Astrocyte (in vitro differentiated cells and primary cell): ENCODE results near the gene ANK3. TPM values are rescaled to one million over a fixed set of nuclear protein-coding genes. Genes with fewer than 3 reads are reported as not detected.

Source experiments
- DNase-seq: peaks from one replicate; pipeline ENCODE4 v3.0.0-alpha.2; 2010; ENCODE audit warnings: low read depth
- FAIRE-seq: peaks from 2 replicates; lab custom pipeline; 2011; peaks lifted over from hg19 to GRCh38; lab: Jason Lieb, UNC
- H2AFZ ChIP-seq: 2 replicates; pipeline ENCODE4 v1.6.0; 2012; ENCODE audit warnings: low read depth, low read length, inconsistent platforms
- H3K27ac ChIP-seq: 2 replicates; pipeline ENCODE4 v1.5.1; 2011; ENCODE audit warnings: low read depth, low read length, inconsistent platforms
- H3K27me3 ChIP-seq: 2 replicates; pipeline ENCODE4 v1.6.0; 2011; ENCODE audit warnings: low read length, inconsistent platforms; ENCODE audit not compliant: insufficient read depth
- H3K36me3 ChIP-seq: 2 replicates; pipeline ENCODE4 v1.5.1; 2011; ENCODE audit warnings: low read length, inconsistent platforms; ENCODE audit not compliant: insufficient read depth
- H3K4me1 ChIP-seq: 2 replicates; pipeline ENCODE4 v1.5.1; 2011; ENCODE audit warnings: low read length, inconsistent platforms; ENCODE audit not compliant: insufficient read depth
- H3K4me2 ChIP-seq: 2 replicates; pipeline ENCODE4 v1.6.0; 2012; ENCODE audit warnings: low read length, inconsistent platforms
- H3K4me3 ChIP-seq: 2 replicates; pipeline ENCODE4 v1.5.1; 2011; ENCODE audit warnings: low read depth, mild to moderate bottlenecking, low read length, inconsistent platforms; ENCODE audit not compliant: insufficient read depth
- H3K79me2 ChIP-seq: 2 replicates; pipeline ENCODE4 v1.6.0; 2012; ENCODE audit warnings: mild to moderate bottlenecking, low read length, inconsistent platforms; ENCODE audit not compliant: insufficient read depth
- H3K9ac ChIP-seq: 2 replicates; pipeline ENCODE4 v1.6.0; 2012; ENCODE audit warnings: mild to moderate bottlenecking, low read length, inconsistent platforms
- H3K9me3 ChIP-seq: 2 replicates; pipeline ENCODE4 v1.5.1; 2012; ENCODE audit warnings: low read depth, mild to moderate bottlenecking, low read length, inconsistent platforms; ENCODE audit not compliant: insufficient read depth
- H4K20me1 ChIP-seq: 2 replicates; pipeline ENCODE4 v1.6.0; 2012; ENCODE audit warnings: low read length, inconsistent platforms; ENCODE audit not compliant: insufficient read depth
- H3K27ac Mint-ChIP-seq: one replicate; pipeline ENCODE4 v1.8.0; 2021; ENCODE audit warnings: mild to moderate bottlenecking, mixed read lengths; ENCODE audit not compliant: unreplicated experiment
- H3K27me3 Mint-ChIP-seq: one replicate; pipeline ENCODE4 v1.8.0; 2021; ENCODE audit warnings: low read depth, mixed read lengths; ENCODE audit not compliant: unreplicated experiment
- H3K36me3 Mint-ChIP-seq: one replicate; pipeline ENCODE4 v1.8.0; 2021; ENCODE audit warnings: low read depth, mixed read lengths; ENCODE audit not compliant: unreplicated experiment
- H3K4me1 Mint-ChIP-seq: one replicate; pipeline ENCODE4 v1.8.0; 2021; ENCODE audit warnings: low read depth, mixed read lengths; ENCODE audit not compliant: unreplicated experiment
- H3K4me3 Mint-ChIP-seq: one replicate; pipeline ENCODE4 v1.8.0; 2021; ENCODE audit warnings: mild to moderate bottlenecking, moderate library complexity, mixed read lengths; ENCODE audit not compliant: unreplicated experiment
- H3K9me3 Mint-ChIP-seq: one replicate; pipeline ENCODE4 v1.8.0; 2021; ENCODE audit warnings: mild to moderate bottlenecking, mixed read lengths; ENCODE audit not compliant: unreplicated experiment
- EZH2 ChIP-seq: IDR thresholded peaks from 2 replicates; pipeline ENCODE4 v1.6.1; 2012; ENCODE audit warnings: mild to moderate bottlenecking, low read length, inconsistent platforms; ENCODE audit not compliant: insufficient read depth
- total RNA-seq: library from RNA; stranded (reverse); gene quantifications from 2 replicates; pipeline ENCODE4 v1.2.1, GENCODE V29; 2021
- TF ChIP-seq, protein P1 (sequence below): IDR thresholded peaks from 2 replicates; pipeline ENCODE4 v1.5.1; 2011; ENCODE audit warnings: low read depth, mild to moderate bottlenecking, inconsistent platforms, low read length, moderate library complexity; ENCODE audit not compliant: insufficient read depth

Gene ANK3
- total RNA-seq, 1 donor from 2014 or later: 21.1 TPM

DNA sequence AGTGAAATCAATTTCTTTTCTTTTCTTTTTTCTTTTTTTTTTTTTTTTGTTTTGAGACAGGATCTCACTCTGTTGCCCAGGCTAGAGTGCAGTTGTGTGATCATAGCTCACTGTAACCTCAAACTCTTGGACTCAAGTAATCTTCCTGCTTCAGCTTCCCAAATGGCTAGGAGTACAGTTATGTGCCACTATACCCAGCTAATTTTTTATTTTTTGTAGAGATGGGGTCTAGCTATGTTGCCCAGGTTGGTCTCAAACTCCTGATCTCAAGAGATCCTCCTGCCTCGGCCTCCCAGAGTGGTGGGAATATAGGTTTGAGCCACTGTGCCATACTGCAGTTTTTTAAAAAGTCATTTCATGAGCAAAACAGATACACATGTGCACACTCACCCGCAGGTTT, 79.8 kb downstream of the ANK3 start:
- Histone ChIP-seq H3K9me3 (no peaks in the 10 kb centered on the region), H3K36me3 (no peaks in the 10 kb centered on the region), H3K4me1 (peaks cover 35% of the 10 kb centered on the region), H3K79me2 (no peaks in the 10 kb centered on the region), H3K27ac (no peak overlapping the region), H3K9ac (no peak overlapping the region), H2AFZ (no peak overlapping the region), H3K4me3 (no peak overlapping the region), H4K20me1 (no peaks in the 10 kb centered on the region), H3K4me2 (no peak overlapping the region), H3K27me3 (no peaks in the 10 kb centered on the region)
- H3K4me1 Mint-ChIP-seq: peaks cover 30% of the 10 kb centered on the region
- H3K36me3 Mint-ChIP-seq: no peaks in the 10 kb centered on the region
- TF ChIP-seq, protein P1, sequence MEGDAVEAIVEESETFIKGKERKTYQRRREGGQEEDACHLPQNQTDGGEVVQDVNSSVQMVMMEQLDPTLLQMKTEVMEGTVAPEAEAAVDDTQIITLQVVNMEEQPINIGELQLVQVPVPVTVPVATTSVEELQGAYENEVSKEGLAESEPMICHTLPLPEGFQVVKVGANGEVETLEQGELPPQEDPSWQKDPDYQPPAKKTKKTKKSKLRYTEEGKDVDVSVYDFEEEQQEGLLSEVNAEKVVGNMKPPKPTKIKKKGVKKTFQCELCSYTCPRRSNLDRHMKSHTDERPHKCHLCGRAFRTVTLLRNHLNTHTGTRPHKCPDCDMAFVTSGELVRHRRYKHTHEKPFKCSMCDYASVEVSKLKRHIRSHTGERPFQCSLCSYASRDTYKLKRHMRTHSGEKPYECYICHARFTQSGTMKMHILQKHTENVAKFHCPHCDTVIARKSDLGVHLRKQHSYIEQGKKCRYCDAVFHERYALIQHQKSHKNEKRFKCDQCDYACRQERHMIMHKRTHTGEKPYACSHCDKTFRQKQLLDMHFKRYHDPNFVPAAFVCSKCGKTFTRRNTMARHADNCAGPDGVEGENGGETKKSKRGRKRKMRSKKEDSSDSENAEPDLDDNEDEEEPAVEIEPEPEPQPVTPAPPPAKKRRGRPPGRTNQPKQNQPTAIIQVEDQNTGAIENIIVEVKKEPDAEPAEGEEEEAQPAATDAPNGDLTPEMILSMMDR: no peak
- DNase-seq (no peak), FAIRE-seq (no peak)
- H3K27ac Mint-ChIP-seq: no peak overlapping the region
- no peaks in the 10 kb centered on the region for H3K9me3 Mint-ChIP-seq
- no peaks in the 10 kb centered on the region for H3K27me3 Mint-ChIP-seq
- H3K4me3 Mint-ChIP-seq: no peak overlapping the region

DNA sequence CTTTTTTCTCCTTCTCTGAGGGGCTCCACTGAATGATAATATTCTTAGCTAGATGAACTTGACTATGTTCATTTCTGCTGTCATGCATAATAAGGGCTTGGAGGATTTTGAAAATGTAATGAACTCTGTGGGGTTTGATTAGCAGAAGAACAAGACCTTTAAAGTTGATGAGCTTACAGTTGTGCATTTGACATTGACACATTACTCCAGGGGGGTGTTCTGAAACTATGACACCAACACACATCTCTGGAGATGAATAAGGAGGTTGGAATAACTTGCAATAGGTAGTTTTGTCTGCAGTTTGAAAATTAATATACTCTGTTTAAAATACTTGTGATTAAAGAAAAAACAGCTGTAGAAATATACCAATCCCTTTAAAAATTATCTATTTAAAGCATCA, 80.3 kb downstream of the ANK3 start:
- no peaks in the 10 kb centered on the region for H3K9me3 ChIP-seq
- H3K27ac ChIP-seq: no peak overlapping the region
- no peak overlapping the region for H2AFZ ChIP-seq
- FAIRE-seq (no peak), DNase-seq (no peak)
- no peaks in the 10 kb centered on the region for H3K27me3 Mint-ChIP-seq
- no peak overlapping the region for H3K9ac ChIP-seq
- H3K4me1 ChIP-seq: peaks cover 33% of the 10 kb centered on the region
- H3K79me2 ChIP-seq: no peaks in the 10 kb centered on the region
- no peak overlapping the region for H3K4me2 ChIP-seq
- no peak overlapping the region for H3K4me3 Mint-ChIP-seq
- H3K36me3 ChIP-seq: no peaks in the 10 kb centered on the region
- TF ChIP-seq, protein P1: no peak
- no peak for TF ChIP-seq EZH2
- peaks cover 29% of the 10 kb centered on the region for H3K4me1 Mint-ChIP-seq
- no peaks in the 10 kb centered on the region for H4K20me1 ChIP-seq
- H3K9me3 Mint-ChIP-seq: no peaks in the 10 kb centered on the region
- H3K4me3 ChIP-seq: no peak overlapping the region
- H3K27ac Mint-ChIP-seq: no peak overlapping the region
- H3K27me3 ChIP-seq: no peaks in the 10 kb centered on the region
- no peaks in the 10 kb centered on the region for H3K36me3 Mint-ChIP-seq

DNA sequence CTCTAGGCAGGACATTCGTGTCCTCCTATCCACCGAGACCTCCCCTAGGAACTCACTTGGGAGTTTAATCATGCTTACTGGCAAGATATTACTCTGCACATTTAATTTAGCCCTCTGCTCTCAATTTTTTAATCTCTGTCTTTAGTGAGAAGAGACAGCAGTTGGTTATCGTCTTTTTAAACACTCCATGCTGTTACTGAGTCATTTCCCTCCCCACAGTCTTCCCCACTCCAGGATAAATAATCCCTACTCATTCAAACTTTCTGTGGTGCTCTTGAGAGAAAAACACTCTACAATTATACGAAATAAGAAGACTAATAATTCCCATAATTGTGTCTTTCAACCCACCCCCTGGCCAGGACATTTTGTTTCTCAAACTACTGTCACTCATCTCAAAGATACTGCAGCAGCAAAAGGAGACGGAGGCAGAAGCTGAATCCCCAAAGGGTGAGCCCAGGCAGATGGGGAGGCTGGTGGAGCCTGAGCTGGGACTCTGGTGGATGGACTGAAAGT, 84.2 kb downstream of the ANK3 start:
- H3K9me3 Mint-ChIP-seq: no peaks in the 10 kb centered on the region
- H3K9ac ChIP-seq: peak overlapping the region; percentile 51
- no peaks in the 10 kb centered on the region for H3K27me3 Mint-ChIP-seq
- peak overlapping the region; percentile 62 for H3K27ac ChIP-seq
- peak overlapping the region; percentile 46 for H2AFZ ChIP-seq
- DNase-seq (peak; percentile 75), FAIRE-seq (peak; percentile 84)
- no peaks in the 10 kb centered on the region for H3K27me3 ChIP-seq
- peak overlapping the region; percentile 5 for H3K27ac Mint-ChIP-seq
- no peaks in the 10 kb centered on the region for H3K79me2 ChIP-seq
- H3K9me3 ChIP-seq: no peaks in the 10 kb centered on the region
- no peaks in the 10 kb centered on the region for H3K36me3 ChIP-seq
- H3K4me2 ChIP-seq: peak overlapping the region; percentile 73
- no peaks in the 10 kb centered on the region for H3K36me3 Mint-ChIP-seq
- no peak overlapping the region for H3K4me3 Mint-ChIP-seq
- H3K4me3 ChIP-seq: no peak overlapping the region
- no peaks in the 10 kb centered on the region for H4K20me1 ChIP-seq
- peaks cover 16% of the 10 kb centered on the region for H3K4me1 ChIP-seq
- TF ChIP-seq EZH2: no peak
- TF ChIP-seq, protein P1: no peak
- peaks cover 14% of the 10 kb centered on the region for H3K4me1 Mint-ChIP-seq
